GM19438 (cell line): ENCODE measurements around the gene NUB1.

ENCODE experiments used
- ATAC-seq: cut with Tn5 transposase; IDR thresholded peaks from one replicate; pipeline ENCODE4 v1.9.1; 2021; ENCODE audit warnings: low read depth; ENCODE audit not compliant: unreplicated experiment

NUB1 gene

GRCh38 chr7:151399305-151399601, 57.6 kb downstream of the NUB1 start:
- ATAC-seq = no peak

GRCh38 chr7:151399906-151400305, 58.3 kb downstream of the NUB1 start:
- ATAC-seq = no peak

DNA sequence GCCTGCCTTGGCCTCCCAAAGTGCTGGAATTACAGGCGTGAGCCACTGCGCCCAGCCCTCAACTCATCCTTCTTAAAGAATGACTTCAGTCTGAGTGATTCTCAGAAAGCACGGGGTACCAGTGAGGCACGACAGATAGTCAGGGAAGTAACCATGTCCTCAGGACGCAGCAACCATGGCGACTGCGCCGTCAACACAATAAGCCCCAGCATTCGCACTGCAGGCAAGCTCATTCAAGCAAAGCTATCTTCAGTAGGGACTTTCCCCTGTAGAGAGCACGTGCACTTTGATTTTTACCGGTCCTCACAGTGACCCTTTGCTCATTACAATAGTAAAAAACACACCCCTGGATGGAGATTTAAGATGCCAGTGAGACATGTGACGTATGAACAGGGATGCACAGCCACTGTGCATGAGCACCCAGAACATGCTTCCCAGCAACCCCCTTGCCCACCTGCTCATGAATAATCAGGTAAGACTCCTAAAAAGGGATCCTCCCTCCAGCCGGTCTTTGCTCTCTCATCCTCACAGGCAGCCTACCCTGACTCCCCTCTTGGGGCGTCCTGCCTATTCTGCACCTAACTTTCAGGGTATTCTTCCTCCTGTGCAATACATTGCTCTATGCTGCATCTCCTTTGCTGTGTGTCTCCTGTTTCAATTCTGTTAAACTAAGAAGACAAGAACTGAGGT, 59.2 kb downstream of the NUB1 start:
- ATAC-seq = no peak

GRCh38 chr7:151402029-151402835, 60.6 kb downstream of the NUB1 start:
- no peak for ATAC-seq

DNA sequence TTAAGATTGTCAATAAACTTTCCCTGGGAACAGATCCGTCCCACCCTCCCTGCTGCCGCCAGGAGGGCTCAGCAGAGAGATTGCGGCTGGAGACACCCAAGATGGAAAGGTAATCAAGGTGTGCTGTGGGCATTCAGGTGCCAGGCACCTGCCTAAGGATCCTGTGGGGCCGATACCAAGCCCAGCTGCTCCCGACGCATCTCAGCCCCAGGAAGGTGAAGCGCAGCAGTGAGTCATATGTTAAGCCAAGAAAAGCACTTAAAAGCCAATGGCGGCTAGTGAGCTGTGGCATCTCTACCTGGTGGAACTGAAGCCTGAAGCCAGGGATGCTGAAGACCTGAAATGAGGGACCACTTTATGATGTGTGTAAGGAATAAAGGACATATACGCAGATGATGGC, 62.2 kb downstream of the NUB1 start:
- no peak for ATAC-seq

- no peak for ATAC-seq
These were observed 62.8 kb downstream of the NUB1 start for GRCh38 chr7:151404216-151405011.

GRCh38 chr7:151405056-151405455, 63.4 kb downstream of the NUB1 start:
- ATAC-seq = no peak

- ATAC-seq = no peak
These were observed 64.0 kb downstream of the NUB1 start for GRCh38 chr7:151405588-151405987.

- ATAC-seq = no peak
These were observed 64.7 kb downstream of the NUB1 start for GRCh38 chr7:151406051-151406875.

DNA sequence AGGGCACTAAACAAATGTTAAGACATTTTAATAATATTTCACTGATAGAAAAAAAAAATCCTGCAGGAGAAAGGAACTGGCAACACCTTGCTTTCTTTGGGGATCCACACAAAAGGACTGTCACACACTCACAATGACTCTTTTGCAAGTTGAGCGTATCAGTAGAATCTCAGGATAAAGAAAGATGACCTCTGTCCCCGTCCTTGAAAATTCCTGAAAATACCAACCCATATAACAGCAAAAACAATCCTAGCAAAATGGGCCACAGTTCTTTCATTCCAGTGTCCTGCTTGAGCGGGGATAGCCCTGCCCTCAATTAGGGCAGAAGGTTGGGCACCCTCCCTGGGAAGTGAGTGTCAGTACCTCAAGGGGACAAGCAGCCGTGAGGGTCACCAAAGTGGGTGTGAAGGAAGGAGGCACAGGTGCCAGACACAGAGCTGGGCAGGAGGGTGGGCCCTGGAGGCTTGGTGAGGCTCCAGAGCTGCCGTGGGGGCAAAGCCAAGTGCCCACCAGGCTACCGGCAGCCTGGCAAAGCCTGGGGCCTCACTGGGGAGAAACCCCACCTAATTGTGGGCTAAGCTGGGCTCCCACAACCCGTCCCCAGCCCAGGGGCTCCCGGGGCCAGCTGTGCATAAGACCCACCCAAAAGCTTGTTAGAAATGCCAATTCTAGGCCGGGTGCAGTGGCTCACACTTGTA, 65.4 kb downstream of the NUB1 start:
- no peak for ATAC-seq

DNA sequence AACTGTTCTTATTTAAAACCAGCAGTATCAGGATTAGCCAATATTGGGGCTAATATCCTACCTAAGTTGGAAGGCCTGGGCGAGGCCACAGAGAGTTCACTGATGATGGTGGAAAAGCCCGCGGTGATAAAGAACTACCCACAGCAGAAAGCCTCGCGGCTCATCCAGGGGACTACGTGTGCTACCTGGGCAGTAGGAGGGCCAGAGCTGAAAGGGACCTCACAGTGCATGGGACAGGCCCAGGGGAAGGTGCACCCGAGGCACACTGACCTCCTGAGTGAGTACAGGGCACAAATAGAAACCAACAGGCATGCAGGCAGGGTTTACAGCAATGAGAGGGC, 66.9 kb downstream of the NUB1 start:
- no peak for ATAC-seq

DNA sequence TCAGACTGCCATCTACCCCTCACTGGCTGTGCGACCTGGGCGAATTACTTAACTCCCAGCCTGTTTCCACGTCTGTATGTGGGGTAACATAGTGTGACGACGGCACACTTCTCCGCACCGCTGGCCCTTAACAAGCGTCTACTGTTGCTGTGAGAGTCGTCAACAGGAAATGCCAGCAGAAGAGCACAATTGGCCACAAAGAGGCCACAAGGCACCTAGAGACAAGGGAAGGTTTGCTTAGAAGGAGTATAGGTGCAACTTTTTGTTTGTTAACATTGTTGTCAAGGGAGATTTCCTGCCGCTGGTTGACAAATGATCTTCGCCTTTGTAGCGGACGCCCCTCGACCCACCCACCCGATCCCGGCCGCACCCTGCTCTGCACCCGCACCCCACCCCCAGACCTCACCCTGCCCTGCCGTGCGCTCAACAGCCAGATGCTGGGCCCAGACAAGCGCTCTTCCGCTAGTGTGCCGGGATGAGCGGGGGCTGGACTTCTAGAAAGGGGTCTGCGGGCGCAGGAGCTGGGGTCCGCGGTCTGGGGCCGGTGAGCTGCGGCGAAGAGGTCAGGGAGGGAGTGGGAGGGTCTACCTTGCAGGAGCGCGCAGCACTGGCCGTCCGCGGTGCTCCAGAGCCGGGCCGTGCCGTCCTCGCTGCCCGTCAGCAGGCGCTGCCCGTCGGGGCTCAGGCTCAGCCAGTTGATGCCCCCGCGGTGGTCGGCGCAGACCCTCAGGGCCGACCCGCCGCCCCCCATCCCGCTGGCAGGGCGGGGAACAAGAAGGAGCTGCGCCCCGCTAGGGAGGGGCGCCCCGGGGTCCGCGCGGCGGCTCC, 67.4 kb downstream of the NUB1 start:
- ATAC-seq = no peak

- ATAC-seq = no peak
These were observed 68.2 kb downstream of the NUB1 start, which contains the start of gene WDR86 for GRCh38 chr7:151409667-151410404. Gene WDR86, minus strand, starts transcription at chr7:151410038. Its CDS starts 449 bp downstream, at chr7:151409589.

- no peak for ATAC-seq
These were observed 69.1 kb downstream of the NUB1 start for GRCh38 chr7:151410405-151411390.

DNA sequence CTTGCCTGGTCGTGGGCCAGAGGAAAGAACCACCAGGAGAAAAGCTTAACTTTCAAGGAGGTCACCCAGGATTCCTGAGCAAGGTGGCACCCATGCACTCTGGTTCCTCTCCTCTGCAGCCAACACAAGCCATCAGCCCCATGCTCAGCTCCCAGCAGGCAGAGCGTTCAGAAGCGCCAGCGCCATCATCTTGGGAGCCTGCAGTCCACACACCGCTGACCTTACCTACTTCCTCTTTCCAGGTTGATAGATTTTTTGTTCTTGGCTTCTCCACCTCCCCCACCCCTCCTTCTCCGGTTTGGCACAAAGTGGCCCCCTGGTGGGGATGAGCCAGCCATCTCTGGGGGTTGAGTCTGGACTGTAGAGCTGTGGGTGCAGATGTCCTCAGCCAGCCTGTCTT, 69.9 kb downstream of the NUB1 start:
- ATAC-seq = no peak

DNA sequence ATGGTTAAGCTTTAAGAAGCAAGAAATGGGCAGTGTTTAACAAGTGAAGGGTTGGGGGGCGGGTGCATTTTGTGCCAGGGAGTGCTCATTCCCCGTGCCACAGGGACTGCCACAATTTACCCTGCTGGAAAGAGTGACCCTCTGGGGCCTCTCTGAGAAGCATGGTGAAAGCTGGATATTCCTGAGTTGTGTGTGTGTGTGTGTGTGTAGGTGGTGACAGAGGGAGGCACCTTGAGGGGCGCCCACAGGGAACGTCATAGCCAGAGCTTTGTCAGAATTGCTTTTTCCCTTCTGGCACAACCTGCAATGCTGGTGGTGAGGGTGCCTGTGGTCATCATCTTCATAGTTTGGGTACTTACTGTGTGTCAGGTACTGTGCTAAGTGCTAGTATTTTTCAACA, 70.7 kb downstream of the NUB1 start:
- no peak for ATAC-seq

GRCh38 chr7:151413241-151413640, 71.6 kb downstream of the NUB1 start:
- ATAC-seq = no peak
